T1000 (cell line): ENCODE data around the gene CDC123.
"Not testable (repeated sequence)": the region's sequence is repeated elsewhere in the genome, so short reads cannot be mapped to it uniquely, and the experiment has no call there.

Experiments
- DNase-seq: peaks from one replicate; lab custom pipeline; 2025; ENCODE audit warnings: mixed read lengths; lab: John Stamatoyannopoulos, UW

The CDC123 gene

GRCh38 chr10:12191715-12192114, 4.3 kb upstream of the CDC123 start:
- DNase-seq = no peak

GRCh38 chr10:12193193-12193592, 2.8 kb upstream of the CDC123 start:
- DNase-seq = no peak

DNA sequence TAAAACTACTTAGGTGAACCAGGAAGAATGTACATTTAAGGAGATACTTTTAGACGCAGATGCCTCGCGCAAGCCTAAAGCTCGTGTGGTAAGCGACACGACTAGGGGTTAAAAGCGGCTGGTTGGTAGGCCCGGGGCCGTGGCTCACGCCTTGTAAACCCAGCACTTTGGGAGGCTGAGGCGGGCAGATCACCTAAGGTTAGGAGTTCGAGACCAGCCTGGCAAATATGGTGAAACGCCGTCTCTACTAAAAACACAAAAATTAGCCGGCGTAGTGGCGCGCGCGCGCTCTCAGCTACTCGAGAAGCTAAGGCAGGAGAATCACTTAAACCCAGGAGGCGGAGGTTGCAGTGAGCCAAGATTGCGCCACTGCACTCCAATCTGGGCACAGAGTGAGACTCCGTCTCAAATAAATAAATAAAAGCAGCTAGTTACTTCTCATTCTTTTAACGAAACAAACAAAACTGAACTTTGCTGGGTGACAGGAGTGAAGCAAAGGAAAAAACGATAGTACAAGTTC, 1.2 kb upstream of the CDC123 start:
- peak; percentile 74 for DNase-seq

- DNase-seq = no peak
Observed at GRCh38 chr10:12195281-12195602, 746 bp upstream of the CDC123 start.

DNA sequence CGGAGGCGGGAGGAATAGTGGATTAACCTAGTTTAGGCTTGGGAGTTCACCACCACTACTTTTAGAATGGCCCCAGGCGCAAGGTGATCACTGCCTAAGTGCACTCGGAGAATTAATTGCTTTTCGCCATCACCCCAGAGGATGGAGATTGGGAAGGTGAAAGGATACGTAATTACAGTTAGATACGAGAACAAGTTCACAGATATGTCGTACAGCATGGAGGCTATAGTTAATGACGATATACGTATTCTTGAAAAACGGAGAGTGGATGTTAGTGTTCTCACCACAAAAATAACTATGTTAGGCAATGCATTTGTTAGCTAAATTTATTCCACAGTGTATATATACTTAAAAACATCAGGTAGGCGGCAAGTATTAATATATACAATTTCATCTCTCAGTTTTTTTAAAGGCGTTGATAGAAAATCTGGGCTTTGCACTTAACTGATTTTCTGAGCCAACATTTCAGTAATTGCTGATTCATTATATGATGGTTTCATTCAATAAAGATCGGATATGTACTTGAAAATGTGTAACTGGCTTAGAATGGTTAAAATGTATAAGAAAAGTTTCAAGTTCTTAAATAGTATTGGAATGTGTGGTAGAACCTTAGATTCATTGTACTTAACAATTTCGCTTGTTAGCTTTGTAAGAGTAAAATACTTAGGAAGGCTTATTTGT, 683 bp downstream of the CDC123 start:
- no peak for DNase-seq

DNA sequence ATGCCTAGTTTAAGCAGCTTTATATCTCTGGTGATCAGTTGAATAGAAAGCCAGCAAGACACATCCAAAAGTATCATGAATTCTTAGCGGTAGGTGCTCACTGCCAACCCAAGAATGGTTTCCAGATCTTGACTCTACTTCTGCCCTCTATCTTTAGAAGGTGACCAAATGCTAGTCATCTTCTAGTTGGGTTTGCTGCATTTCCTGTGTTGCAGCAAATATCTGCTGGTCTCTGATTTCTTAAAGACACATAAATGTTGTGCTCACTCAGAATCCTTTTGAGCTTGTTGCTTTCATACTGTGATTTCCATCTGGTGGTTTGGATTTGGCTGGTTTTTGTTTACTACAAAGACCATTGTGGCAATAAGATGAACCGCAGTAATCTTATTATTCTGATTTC, 2.2 kb downstream of the CDC123 start:
- DNase-seq = no peak

- DNase-seq = no peak
Observed at GRCh38 chr10:12200850-12201249, 4.9 kb downstream of the CDC123 start.

GRCh38 chr10:12201543-12201942, 5.6 kb downstream of the CDC123 start:
- no peak for DNase-seq

GRCh38 chr10:12202226-12202625, 6.2 kb downstream of the CDC123 start:
- DNase-seq = no peak

DNA sequence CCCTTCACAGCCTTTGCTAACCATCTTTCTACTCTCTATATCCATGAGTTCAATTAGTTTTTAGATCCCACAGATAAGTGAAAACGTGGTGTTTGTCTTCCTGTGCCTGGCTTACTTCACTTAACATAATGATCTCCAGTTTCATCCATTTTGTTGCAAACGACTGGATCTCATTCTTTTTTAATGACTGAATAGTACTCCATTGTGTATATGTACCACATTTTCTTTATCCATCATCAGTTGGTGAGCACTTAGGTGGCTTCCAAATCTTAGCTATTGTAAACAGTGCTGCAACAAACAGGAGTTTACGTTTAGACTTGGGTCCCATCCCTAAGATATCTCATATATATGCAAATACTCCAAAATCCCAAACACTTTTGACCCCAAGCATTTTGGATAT, 9.1 kb downstream of the CDC123 start:
- no peak for DNase-seq

GRCh38 chr10:12207114-12207513, 11.1 kb downstream of the CDC123 start:
- DNase-seq = no peak

DNA sequence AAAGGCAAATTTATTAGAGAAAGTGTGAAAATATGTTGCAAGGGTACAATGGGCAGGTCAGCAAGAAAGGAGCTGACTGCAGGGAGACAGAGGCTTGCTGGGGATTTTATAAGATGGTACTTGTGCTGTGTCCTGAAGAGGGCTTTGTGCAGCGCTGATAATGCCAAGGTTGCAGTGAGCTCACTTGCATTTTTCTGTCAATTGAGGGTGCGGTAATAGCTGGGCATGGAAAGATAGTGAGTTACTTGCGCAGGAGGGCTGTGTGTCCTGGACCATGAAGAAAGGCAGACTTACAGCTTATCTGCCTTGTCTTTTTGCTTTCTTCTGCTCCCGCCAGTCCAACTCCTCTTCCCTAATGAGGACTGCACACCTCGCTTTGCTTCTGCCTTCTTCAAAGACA, 12.5 kb downstream of the CDC123 start:
- no peak for DNase-seq

GRCh38 chr10:12212454-12212853, 16.5 kb downstream of the CDC123 start:
- no peak for DNase-seq

DNA sequence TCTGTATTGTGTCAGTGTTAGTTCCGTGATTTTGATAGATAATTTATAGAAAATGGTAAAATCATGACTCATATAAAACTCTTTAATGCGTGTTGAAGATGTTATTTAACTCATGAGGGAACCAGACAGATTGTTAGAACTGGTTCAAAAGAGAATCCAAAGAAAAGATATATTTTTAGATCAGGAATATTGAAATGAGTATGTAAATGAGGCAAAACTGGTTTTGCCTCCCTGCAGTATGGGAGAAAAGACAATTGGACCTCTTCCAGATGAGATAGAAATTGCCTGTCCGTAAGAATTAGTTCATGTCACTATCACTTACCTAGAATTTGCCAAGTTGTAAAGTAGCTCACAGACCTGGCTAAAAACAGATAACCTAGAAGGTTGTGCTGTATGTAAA, 17.6 kb downstream of the CDC123 start:
- DNase-seq = no peak

DNA sequence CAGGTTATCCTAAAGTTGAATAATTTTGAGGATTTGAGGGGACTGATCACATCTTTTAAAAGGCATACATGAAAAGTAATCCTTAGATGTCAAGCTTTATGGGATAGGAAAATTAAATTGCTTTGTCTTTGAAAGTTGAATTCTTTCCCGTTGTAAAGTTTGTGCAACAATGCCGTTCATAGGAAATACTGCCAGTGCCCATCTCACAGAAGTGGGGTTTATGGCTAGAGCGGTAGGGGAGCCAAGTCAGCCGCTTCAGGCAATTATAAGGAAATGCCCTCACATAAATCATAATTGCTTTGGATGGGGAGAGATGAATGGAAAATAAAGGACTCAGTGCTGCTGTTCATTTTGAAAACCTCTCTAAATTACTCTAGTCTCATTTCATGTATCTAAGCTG, 18.1 kb downstream of the CDC123 start:
- DNase-seq = no peak

- DNase-seq = peak; percentile 81
Observed at GRCh38 chr10:12214763-12215218, 18.8 kb downstream of the CDC123 start.

DNA sequence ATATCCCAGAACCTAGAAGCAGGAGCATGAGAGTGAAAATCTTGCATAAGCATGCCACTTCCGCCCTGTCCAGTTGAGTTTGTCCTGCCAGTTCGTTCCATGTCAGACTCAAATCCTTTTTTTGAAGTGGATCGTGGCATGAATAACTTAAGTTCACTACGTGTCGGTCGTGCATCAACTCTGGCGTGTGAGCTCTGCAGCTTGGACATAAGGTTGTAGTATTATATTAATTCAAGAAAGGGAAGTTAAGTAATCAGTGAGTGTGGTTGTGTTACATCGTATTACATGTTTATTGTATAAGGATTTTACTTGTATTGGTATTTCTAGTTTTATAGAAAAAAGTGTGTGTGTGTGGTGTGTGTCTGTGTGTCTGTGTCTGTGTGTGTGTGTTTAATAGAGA, 23.0 kb downstream of the CDC123 start:
- no peak for DNase-seq

GRCh38 chr10:12221323-12222298, 25.6 kb downstream of the CDC123 start:
- no peak for DNase-seq

GRCh38 chr10:12225444-12225843, 29.5 kb downstream of the CDC123 start:
- DNase-seq = no peak

DNA sequence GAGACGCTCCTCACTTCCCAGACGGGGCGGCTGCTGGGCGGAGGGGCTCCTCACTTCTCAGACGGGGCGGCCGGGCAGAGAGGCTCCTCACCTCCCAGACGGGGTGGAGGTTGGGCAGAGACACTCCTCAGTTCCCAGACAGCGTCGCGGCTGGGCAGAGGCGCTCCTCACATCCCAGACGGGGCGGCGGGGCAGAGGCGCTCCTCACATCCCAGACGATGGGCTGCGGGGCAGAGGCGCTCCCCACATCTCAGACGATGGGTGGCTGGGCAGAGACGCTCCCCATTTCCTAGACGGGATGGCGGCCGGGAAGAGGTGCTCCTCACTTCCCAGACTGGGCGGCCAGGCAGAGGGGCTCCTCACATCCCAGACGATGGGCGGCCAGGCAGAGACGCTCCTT, 30.4 kb downstream of the CDC123 start:
- not testable (repeated sequence) for DNase-seq

DNA sequence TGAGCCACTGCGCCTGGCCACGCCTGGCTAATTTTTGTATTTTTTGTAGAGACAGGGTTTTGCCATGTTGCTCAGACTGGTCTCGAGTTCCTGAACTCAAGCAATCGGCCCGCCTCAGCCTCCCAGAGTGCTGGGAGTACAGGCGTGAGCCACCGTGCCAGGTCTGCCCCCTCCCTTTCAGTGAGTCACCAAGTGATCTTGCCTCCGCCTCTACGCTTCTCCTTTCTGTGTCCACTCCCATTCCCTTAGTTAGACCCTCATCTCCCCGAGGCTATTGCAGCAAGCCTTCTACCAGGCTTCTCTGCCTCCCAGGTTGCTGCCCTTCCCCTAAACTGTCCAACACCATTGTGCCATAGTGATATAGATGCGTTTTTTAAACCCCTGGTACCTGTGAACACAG, 32.9 kb downstream of the CDC123 start:
- no peak for DNase-seq

DNA sequence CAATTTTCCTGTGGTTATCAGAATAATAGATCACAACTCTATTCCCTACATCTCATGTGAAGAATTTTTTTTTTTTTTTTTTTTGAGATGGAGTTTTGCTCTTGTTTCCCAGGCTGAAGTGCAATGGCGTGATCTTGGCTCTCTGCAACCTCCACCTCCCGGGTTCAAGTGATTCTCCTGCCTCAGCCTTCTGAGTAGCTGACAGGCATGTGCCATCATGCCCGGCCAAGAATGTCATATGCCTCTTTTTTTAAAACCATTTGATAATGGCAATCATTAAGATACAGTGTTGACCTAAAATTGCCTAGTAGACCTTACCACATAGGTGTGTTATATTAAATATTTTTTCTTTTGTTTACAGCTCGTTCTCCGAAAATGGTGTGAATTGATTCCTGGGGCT, 38.7 kb downstream of the CDC123 start:
- DNase-seq = not testable (repeated sequence)

- no peak for DNase-seq
Observed at GRCh38 chr10:12235116-12235694, 39.2 kb downstream of the CDC123 start.
